GM12872 (cell line): Measurements from ENCODE around the gene CDH4.

ENCODE experiments used
- TF ChIP-seq, protein P1 (sequence below): IDR thresholded peaks from 3 replicates; pipeline ENCODE4 v1.5.1; 2011; ENCODE audit warnings: low read depth, mild to moderate bottlenecking, low read length, moderate library complexity; ENCODE audit not compliant: insufficient read depth

The CDH4 gene

DNA sequence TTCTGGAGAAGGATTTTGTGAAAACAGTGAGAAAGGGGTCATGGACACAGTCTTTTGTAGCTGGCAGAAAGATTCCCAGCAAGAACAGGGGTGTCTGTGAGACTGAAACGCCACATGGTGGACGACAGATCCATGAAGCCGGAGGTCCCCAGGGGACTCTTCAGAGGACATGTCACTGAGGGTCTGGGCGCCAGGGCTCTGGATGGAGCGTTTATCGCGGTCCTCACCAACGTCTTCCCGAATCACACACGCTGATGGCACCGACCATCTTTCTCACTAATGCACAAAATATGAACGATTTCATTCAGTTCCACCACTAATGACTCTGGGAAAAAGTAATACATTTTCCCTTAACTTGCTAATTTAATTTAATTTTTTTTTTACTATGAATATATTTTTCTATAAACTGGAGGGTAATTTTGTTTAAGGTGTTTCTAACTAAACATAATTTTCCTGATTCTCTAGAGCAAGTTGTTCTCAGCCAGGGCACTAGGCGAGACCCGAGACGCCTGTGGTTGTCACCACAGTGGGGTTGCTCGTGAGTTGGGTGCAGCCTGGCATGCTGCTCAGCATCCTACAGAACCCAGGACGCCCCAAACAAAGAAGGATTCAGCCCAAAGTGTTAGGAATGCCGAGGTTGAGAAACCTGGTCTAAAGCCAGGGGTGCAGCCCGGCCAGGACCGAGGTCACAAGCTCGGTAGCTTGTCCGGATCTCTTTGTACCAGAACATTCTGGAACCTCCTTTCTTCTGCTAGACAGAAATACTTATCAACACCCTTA, 507.4 kb downstream of the CDH4 start:
- TF ChIP-seq, protein P1, sequence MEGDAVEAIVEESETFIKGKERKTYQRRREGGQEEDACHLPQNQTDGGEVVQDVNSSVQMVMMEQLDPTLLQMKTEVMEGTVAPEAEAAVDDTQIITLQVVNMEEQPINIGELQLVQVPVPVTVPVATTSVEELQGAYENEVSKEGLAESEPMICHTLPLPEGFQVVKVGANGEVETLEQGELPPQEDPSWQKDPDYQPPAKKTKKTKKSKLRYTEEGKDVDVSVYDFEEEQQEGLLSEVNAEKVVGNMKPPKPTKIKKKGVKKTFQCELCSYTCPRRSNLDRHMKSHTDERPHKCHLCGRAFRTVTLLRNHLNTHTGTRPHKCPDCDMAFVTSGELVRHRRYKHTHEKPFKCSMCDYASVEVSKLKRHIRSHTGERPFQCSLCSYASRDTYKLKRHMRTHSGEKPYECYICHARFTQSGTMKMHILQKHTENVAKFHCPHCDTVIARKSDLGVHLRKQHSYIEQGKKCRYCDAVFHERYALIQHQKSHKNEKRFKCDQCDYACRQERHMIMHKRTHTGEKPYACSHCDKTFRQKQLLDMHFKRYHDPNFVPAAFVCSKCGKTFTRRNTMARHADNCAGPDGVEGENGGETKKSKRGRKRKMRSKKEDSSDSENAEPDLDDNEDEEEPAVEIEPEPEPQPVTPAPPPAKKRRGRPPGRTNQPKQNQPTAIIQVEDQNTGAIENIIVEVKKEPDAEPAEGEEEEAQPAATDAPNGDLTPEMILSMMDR: no peak

DNA sequence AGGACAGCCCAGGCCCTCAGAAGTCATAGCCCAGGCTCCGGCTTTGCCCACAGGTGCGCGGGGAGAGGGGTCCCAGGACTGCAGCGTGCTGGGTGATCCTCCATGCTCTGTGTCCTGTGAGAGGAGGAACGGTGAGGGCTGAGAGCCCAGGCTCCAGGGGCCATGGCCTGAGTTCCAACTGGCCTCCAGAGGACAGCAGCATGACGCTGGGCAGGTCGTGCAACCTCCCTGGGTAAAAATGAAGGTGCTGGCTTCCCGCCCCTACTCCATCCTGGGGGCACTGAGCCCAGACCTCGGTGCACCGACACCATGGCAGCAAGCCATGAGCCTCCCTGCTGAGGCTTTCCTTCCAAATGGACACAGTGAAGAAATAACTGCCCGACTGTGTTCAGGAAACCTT, 508.3 kb downstream of the CDH4 start:
- TF ChIP-seq, protein P1: no peak

GRCh38 chr20:61760731-61761130, 508.7 kb downstream of the CDH4 start:
- TF ChIP-seq, protein P1: no peak

- TF ChIP-seq, protein P1: no peak
These were observed 509.5 kb downstream of the CDH4 start for GRCh38 chr20:61761453-61762166.

DNA sequence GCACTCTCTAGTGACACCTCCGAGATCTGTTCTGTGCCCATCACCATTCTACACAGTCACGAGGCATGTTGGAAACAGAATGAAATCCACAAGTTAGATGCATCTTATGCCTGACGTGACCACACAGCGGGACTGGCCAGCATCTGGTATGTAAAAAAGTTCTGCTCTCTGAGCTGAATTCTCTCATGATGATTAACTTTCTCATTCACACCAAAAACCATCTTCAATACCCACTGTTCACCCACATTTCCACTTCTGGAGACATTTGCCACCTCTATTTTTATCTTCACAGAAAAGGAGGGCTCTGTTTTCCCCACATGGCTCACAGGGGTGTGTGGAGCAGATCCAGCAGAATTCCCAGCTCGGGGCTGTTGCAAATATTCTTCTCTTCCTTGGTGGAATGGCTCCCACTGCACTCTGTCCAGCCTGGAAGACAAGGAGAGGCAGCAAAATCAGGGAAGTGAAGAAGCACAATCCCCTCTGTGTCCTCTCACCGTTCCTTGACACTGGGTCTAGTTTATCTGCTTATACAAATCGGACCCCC, 510.2 kb downstream of the CDH4 start:
- TF ChIP-seq, protein P1: no peak

DNA sequence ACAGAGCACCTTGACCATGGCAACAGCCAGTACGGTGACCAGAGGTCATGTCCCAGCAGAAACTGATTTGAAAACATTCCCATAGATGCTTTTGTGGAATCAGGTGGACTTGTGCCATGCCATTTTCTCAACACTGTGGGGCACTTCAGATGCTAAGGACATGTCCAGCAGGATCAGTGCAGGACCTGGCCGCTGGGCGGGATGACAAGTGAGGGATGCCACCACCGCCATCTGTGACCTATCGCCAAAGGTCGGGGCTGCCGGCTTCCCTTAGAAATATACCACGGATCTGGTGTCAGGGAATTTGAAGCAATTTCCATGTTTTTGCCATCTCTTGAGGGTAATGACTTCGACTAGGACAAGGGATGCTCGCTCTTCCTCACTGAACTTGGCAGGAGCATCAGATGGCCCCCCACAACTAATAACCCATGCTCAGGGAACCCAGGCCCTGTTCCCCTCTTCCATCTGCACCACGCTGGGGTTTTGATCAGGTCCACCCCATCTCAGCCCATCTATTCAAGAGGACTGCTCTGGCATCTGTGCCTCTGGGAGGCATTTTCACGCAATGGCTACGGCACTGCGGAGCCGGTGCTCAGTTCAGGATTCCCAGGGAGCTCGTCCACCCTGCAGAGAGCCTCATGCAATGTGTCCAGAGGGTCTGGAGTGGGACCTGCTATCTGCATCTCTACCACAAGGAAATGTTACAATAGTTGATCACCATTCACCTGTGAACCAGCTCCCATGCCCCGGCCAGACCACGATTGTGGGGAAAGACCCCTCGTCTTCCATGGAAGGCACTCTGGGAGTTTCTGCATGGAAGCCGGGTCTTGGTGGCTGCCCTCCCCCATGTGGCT, 511.1 kb downstream of the CDH4 start:
- TF ChIP-seq, protein P1: no peak
